Stomach (tissue), 9 donors: ENCODE measurements around the gene SSX4B. TPM values are rescaled to one million over a fixed set of nuclear protein-coding genes. Genes with fewer than 3 reads are reported as not detected.
"Not testable (repeated sequence)": the region's sequence is repeated elsewhere in the genome, so short reads cannot be mapped to it uniquely, and the experiment has no call there.

Source experiments
- DNase-seq, 2 donors: peaks; one replicate each; pipeline versions ENCODE4 v3.0.0 to v3.0.0-alpha.2; 2013 to 2019
- H3K27ac ChIP-seq, 5 donors: fragments of 200-600 bp in 4 of 5; sonication (generic) in 4 of 5; one replicate each; pipeline ENCODE4 v1.5.1; 2013 to 2019; ENCODE audit warnings: mild to moderate bottlenecking in 1 of 5, moderate library complexity in 1 of 5
- H3K27me3 ChIP-seq, 3 donors: fragments of 200-600 bp; sonication (generic); one replicate each; pipeline ENCODE4 v1.5.1; 2017 to 2019; ENCODE audit warnings: mixed run types in 1 of 3
- H3K36me3 ChIP-seq, 4 donors: fragments of 200-600 bp; sonication (generic); 1 replicate in 3 of 4; 2 replicates in 1 of 4; pipeline ENCODE4 v1.5.1; 2016 to 2019
- H3K4me1 ChIP-seq, 4 donors: fragments of 200-600 bp; sonication (generic); one replicate each; pipeline ENCODE4 v1.5.1; 2016 to 2019
- H3K4me3 ChIP-seq, 4 donors: fragments of 200-600 bp; sonication (generic) in 3 of 4; one replicate each; pipeline ENCODE4 v1.5.1; 2016 to 2019; ENCODE audit warnings: mild to moderate bottlenecking in 1 of 4
- H3K9me3 ChIP-seq, 4 donors: fragments of 200-600 bp; sonication (generic); one replicate each; pipeline ENCODE4 v1.5.1; 2016 to 2019
- CTCF ChIP-seq, 7 experiments: fragments of 450-650 bp in 4 of 7; fragments of 200-600 bp in 3 of 7; sonication (generic) in 3 of 7; IDR thresholded peaks; one replicate each; pipeline ENCODE4 v1.5.1; 2016 to 2019; ENCODE audit warnings: antibody characterized with exemption in 7 of 7, control low read depth in 2 of 7, mild to moderate bottlenecking in 1 of 7
- EP300 ChIP-seq: sonication (generic); formaldehyde crosslinking; IDR thresholded peaks from one replicate; pipeline ENCODE4 v1.6.1; 2017; ENCODE audit warnings: antibody characterized with exemption
- POLR2A ChIP-seq, 4 donors: fragments of 450-650 bp; IDR thresholded peaks; one replicate each; pipeline ENCODE4 v1.6.1; 2016; ENCODE audit warnings: antibody characterized with exemption in 4 of 4, control low read depth in 2 of 4, mild to moderate bottlenecking in 1 of 4, moderate library complexity in 1 of 4
- POLR2AphosphoS5 ChIP-seq, 3 donors: sonication (generic); formaldehyde crosslinking; IDR thresholded peaks; one replicate each; pipeline ENCODE4 v1.6.1; 2016; ENCODE audit warnings: antibody characterized with exemption in 3 of 3
- WGBS, 5 donors: extraction: QIAGEN DNeasy Blood & Tissue Kit in 3 of 5; methylation state at CpG; one replicate each; pipeline versions ENCODE4 v1.1.5 to v1.1.7; 2013 to 2018; 5-methylcytosine and 5-hydroxymethylcytosine counted together
- intact Hi-C: fragments of 100-400 bp; cut with DNase I; formaldehyde crosslinking; loops from one replicate; pipeline ENCODE4 v1.15.1; 2023; ENCODE audit warnings: low total_unique reads
- polyA plus RNA-seq, 3 donors: library from polyadenylated mRNA; stranded (reverse); fragments of 200-250 nt; gene quantifications; one replicate each; pipeline ENCODE4 v1.2.3, GENCODE V29; 2013
- total RNA-seq, 5 donors: library from RNA; depleted of rRNA; stranded (reverse); fragments of >200 nt; gene quantifications; one replicate each; pipeline versions ENCODE4 v1.1.0 to v1.2.3, GENCODE V29; 2014 to 2016
- donor health status: healthy with polysubstance abuse.
- donor health status: Bipolar disorder and iron deficiency.
- donor health status: healthy.

The SSX4B gene
- total and polyA plus RNA-seq, 8 donors = not detected

- no peaks in the 10 kb centered on the region for H3K4me1 ChIP-seq
- H3K27me3 ChIP-seq = no peaks in the 10 kb centered on the region
- TF ChIP-seq EP300 = no peak
- no peak for TF ChIP-seq POLR2A (IDR thresholded peaks at IDR 0.05)
- no peak for TF ChIP-seq POLR2AphosphoS5 (IDR thresholded peaks at IDR 0.05)
- no peak for TF ChIP-seq CTCF (IDR thresholded peaks at IDR 0.05)
- H3K27ac ChIP-seq = no peak overlapping the region
- no peaks in the 10 kb centered on the region for H3K36me3 ChIP-seq
- no peak overlapping the region for H3K4me3 ChIP-seq
- H3K9me3 ChIP-seq = peaks cover 0 to 6% (median 0%) of the 10 kb centered on the region in 4 donors
- 76 to 87% (median 80%) methylated on average over 6 of the region's 6 CpGs for WGBS, 5 donors
- no peak for DNase-seq
- intact Hi-C loops = no loop called here
Observed at GRCh38 chrX:48456628-48457331, 45.0 kb upstream of the SSX4B start.

GRCh38 chrX:48451708-48452107 is 39.9 kb upstream of the SSX4B start:
- no peak overlapping the region for H3K27ac ChIP-seq
- intact Hi-C loops = no loop called here
- H3K9me3 ChIP-seq = peaks cover 0 to 6% (median 0%) of the 10 kb centered on the region in 4 donors
- H3K4me3 ChIP-seq = no peak overlapping the region
- no peaks in the 10 kb centered on the region for H3K36me3 ChIP-seq
- H3K27me3 ChIP-seq = no peaks in the 10 kb centered on the region
- DNase-seq = no peak
- TF ChIP-seq EP300 = no peak
- TF ChIP-seq POLR2A (IDR thresholded peaks at IDR 0.05) = no peak
- no peak for TF ChIP-seq CTCF (IDR thresholded peaks at IDR 0.05)
- TF ChIP-seq POLR2AphosphoS5 (IDR thresholded peaks at IDR 0.05) = no peak
- no peaks in the 10 kb centered on the region for H3K4me1 ChIP-seq
- WGBS, 5 donors = 37 to 49% (median 40%) methylated on average over 4 of the region's 4 CpGs

- Histone ChIP-seq H3K27ac (no peak overlapping the region), H3K4me3 (no peak overlapping the region), H3K9me3 (peaks cover 0 to 6% (median 0%) of the 10 kb centered on the region in 4 donors), H3K27me3 (no peaks in the 10 kb centered on the region), H3K36me3 (no peaks in the 10 kb centered on the region), H3K4me1 (no peaks in the 10 kb centered on the region)
- TF ChIP-seq EP300 = no peak
- TF ChIP-seq POLR2A (IDR thresholded peaks at IDR 0.05) = no peak
- no peak for TF ChIP-seq CTCF (IDR thresholded peaks at IDR 0.05)
- TF ChIP-seq POLR2AphosphoS5 (IDR thresholded peaks at IDR 0.05) = no peak
- intact Hi-C loops = no loop called here
- DNase-seq = no peak
Observed at GRCh38 chrX:48450076-48450475, 38.3 kb upstream of the SSX4B start.

GRCh38 chrX:48447201-48447600 is 35.4 kb upstream of the SSX4B start:
- intact Hi-C loops, H3K9me3 ChIP-seq, DNase-seq, H3K27me3 ChIP-seq, H3K4me3 ChIP-seq, H3K4me1 ChIP-seq, H3K27ac ChIP-seq, H3K36me3 ChIP-seq: not testable (repeated sequence)
- WGBS, 5 donors = 87 to 95% (median 94%) methylated on average over 6 of the region's 6 CpGs

- H3K9me3 ChIP-seq, H3K36me3 ChIP-seq, H3K27me3 ChIP-seq, intact Hi-C loops, H3K27ac ChIP-seq, H3K4me1 ChIP-seq, DNase-seq, H3K4me3 ChIP-seq: not testable (repeated sequence)
- WGBS, 5 donors = 61 to 97% (median 66%) methylated on average over 7 to 13 of the region's 13 CpGs
Observed at GRCh38 chrX:48433713-48434112, 22.0 kb upstream of the SSX4B start.

- DNase-seq, H3K4me3 ChIP-seq, H3K4me1 ChIP-seq, H3K9me3 ChIP-seq, H3K36me3 ChIP-seq, H3K27ac ChIP-seq, H3K27me3 ChIP-seq, intact Hi-C loops: not testable (repeated sequence)
- 34 to 56% (median 45%) methylated on average over 4 of the region's 4 CpGs for WGBS, 5 donors
Observed at GRCh38 chrX:48430166-48430565, 18.4 kb upstream of the SSX4B start.

GRCh38 chrX:48429606-48430005 is 17.8 kb upstream of the SSX4B start:
- H3K4me3 ChIP-seq, H3K4me1 ChIP-seq, H3K9me3 ChIP-seq, H3K27ac ChIP-seq, DNase-seq, intact Hi-C loops, H3K36me3 ChIP-seq, H3K27me3 ChIP-seq: not testable (repeated sequence)
- WGBS, 5 donors = 38 to 65% (median 58%) methylated on average over 5 of the region's 5 CpGs

- H3K36me3 ChIP-seq, H3K9me3 ChIP-seq, intact Hi-C loops, H3K27ac ChIP-seq, H3K27me3 ChIP-seq, H3K4me1 ChIP-seq, DNase-seq, H3K4me3 ChIP-seq: not testable (repeated sequence)
- WGBS, 5 donors = no CpG with 5 or more reads among the region's 12 CpGs
Observed at GRCh38 chrX:48427027-48427716, 15.4 kb upstream of the SSX4B start.
